ENCODE data around the gene GEN1. TPM values are rescaled to one million over a fixed set of nuclear protein-coding genes. Genes with fewer than 3 reads are reported as not detected.

GEN1 gene
- total and polyA plus RNA-seq, 3 donors from 2014 or later = 12.8 to 59.1 (median 31.9) TPM

DNA sequence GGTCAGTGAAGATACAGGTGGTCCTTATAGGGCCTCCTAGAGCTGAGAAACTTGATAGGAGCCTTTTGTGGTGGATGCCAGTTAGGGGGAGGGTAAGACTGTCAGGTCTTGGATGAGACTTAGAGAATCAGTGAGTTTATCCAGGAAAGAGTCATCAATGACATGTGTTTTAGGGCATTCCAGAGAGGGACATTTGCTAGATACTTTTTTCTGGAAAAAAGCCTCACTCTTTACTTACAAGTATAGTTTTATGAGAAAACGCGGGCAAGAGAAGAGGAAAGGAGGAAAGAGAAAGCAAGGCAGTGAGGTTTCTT, 37.8 kb downstream of the GEN1 start:
- Histone ChIP-seq H3K27ac (no peak overlapping the region), H3K9me3 (no peaks in the 10 kb centered on the region), H3K36me3 (ENCODE audit: low read depth, missing control alignments) (no peaks in the 10 kb centered on the region), H3K4me1 (no peaks in the 10 kb centered on the region), H3K27me3 (no peaks in the 10 kb centered on the region), H3K4me3 (no peak overlapping the region)
- intact Hi-C loops (cut with DNase I; ENCODE audit: low total_unique reads) = no loop called here
- TF ChIP-seq, protein P1, sequence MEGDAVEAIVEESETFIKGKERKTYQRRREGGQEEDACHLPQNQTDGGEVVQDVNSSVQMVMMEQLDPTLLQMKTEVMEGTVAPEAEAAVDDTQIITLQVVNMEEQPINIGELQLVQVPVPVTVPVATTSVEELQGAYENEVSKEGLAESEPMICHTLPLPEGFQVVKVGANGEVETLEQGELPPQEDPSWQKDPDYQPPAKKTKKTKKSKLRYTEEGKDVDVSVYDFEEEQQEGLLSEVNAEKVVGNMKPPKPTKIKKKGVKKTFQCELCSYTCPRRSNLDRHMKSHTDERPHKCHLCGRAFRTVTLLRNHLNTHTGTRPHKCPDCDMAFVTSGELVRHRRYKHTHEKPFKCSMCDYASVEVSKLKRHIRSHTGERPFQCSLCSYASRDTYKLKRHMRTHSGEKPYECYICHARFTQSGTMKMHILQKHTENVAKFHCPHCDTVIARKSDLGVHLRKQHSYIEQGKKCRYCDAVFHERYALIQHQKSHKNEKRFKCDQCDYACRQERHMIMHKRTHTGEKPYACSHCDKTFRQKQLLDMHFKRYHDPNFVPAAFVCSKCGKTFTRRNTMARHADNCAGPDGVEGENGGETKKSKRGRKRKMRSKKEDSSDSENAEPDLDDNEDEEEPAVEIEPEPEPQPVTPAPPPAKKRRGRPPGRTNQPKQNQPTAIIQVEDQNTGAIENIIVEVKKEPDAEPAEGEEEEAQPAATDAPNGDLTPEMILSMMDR (IDR thresholded peaks at IDR 0.05) = no peak
- TF ChIP-seq POLR2A (IDR thresholded peaks at IDR 0.05) = no peak
- DNase-seq = no peak
- 80 to 82% methylated on average over 2 of the region's 2 CpGs for WGBS, 2 donors

DNA sequence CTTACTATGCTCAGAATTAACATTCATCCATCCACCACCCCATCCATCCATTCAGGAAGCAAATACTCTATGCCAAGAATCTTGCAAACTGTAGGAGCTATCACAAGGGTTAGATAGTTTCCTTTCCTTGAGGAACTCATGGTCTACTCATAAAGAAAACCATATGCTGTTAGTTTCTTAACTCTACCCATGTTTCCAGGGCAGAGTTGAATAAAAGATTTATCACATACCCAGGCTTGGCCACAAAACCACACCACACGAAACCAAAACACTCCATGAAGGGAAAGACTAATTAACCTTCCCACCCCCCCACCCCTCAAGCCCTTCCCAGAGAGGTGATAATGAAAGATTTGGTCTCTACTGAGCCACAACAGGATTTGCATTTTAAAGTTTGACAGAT, 38.6 kb downstream of the GEN1 start:
- Histone ChIP-seq H3K9me3 (no peaks in the 10 kb centered on the region), H3K4me3 (no peak overlapping the region), H3K27ac (no peak overlapping the region), H3K4me1 (no peaks in the 10 kb centered on the region), H3K27me3 (no peaks in the 10 kb centered on the region), H3K36me3 (ENCODE audit: low read depth, missing control alignments) (no peaks in the 10 kb centered on the region)
- TF ChIP-seq, protein P1 (IDR thresholded peaks at IDR 0.05) = no peak
- TF ChIP-seq POLR2A (IDR thresholded peaks at IDR 0.05) = no peak
- no peak for DNase-seq
- intact Hi-C loops (cut with DNase I; ENCODE audit: low total_unique reads) = no loop called here
- WGBS, 2 donors = 60 to 100% methylated on average over 1 of the region's 1 CpG

DNA sequence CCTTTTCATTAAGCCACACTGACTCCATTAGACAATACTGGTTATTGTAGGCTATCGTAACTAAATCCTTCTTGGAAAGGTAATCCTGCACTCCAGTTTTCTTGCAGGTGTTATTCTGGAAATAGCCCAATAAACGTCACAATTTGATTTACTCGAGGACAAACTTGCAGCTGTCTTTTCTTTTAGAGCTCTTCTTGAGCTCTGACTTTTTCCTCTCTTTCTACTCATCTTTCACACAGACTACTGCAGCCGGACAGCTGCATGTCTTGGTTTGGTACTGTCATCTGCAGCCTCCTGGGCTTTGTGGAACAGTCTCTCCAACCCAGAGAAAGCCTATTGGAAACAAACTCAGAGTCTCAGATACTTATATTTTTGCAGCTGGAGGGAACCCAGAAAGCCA, 39.4 kb downstream of the GEN1 start:
- Histone ChIP-seq H3K27me3 (no peaks in the 10 kb centered on the region), H3K36me3 (ENCODE audit: low read depth, missing control alignments) (no peaks in the 10 kb centered on the region), H3K4me1 (no peaks in the 10 kb centered on the region), H3K27ac (no peak overlapping the region), H3K4me3 (no peak overlapping the region), H3K9me3 (no peaks in the 10 kb centered on the region)
- 65 to 67% methylated on average over 4 of the region's 4 CpGs for WGBS, 2 donors
- no peak for DNase-seq
- intact Hi-C loops (cut with DNase I; ENCODE audit: low total_unique reads) = no loop called here
- TF ChIP-seq, protein P1 (IDR thresholded peaks at IDR 0.05) = no peak
- no peak for TF ChIP-seq POLR2A (IDR thresholded peaks at IDR 0.05)

DNA sequence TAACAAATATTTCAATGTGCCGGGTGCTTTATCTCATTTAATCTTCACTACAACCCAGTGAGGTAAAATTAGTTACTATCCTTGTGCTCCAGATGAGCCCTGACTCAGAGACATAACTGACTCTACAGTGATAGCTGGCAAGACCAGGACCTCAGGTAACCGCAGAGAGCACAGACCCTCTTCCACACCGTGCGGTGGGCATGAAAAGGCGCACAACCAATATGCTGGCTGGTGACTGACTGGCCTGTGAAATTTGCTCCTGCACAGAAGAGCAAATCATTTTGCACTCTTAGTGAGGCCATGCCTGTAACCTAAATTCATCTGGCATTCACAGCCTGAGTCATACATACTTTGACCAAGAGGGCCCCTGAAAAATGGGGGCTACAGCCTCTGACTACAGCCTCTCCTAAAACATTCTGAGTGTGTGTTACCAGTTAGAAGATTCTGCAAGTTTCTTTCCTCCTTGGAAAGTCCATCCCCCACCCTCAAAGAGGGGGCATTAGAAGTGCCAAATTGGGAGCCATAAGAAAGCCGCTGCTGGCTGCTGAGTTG, 39.9 kb downstream of the GEN1 start:
- no peaks in the 10 kb centered on the region for H3K27me3 ChIP-seq
- no peaks in the 10 kb centered on the region for H3K9me3 ChIP-seq
- no peak for TF ChIP-seq POLR2A (IDR thresholded peaks at IDR 0.05)
- TF ChIP-seq, protein P1 (IDR thresholded peaks at IDR 0.05) = no peak
- WGBS, 2 donors = 84 to 86% methylated on average over 6 of the region's 6 CpGs
- H3K36me3 ChIP-seq (ENCODE audit: low read depth, missing control alignments) = no peaks in the 10 kb centered on the region
- no peak overlapping the region for H3K27ac ChIP-seq
- H3K4me1 ChIP-seq = no peaks in the 10 kb centered on the region
- H3K4me3 ChIP-seq = no peak overlapping the region
- DNase-seq = no peak
- intact Hi-C loops (cut with DNase I; ENCODE audit: low total_unique reads) = no loop called here

DNA sequence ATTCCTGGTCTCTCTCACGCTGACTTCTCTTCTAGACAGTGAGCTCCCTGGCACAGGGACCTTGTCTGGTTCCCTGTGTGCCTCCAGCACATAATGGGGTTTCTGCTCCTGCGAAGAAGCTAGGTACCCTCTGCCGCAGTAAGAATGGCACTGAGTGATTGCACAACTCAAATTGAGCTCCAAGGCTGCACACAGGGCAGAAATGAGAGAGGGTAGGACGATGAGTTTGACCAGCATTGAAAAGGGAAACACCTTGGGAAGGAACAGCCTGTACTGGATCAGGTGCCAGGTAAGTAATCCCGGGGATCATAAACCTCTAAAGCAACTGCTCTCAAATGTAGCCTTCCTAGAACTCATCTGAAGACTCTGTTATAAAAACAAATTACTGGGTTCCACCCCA, 41.4 kb downstream of the GEN1 start:
- H3K4me1 ChIP-seq = peaks cover 6% of the 10 kb centered on the region
- no peaks in the 10 kb centered on the region for H3K36me3 ChIP-seq (ENCODE audit: low read depth, missing control alignments)
- WGBS, 2 donors = 88 to 90% methylated on average over 5 of the region's 5 CpGs
- intact Hi-C loops (cut with DNase I; ENCODE audit: low total_unique reads) = no loop called here
- no peaks in the 10 kb centered on the region for H3K27me3 ChIP-seq
- H3K4me3 ChIP-seq = no peak overlapping the region
- no peak for DNase-seq
- no peak for TF ChIP-seq POLR2A (IDR thresholded peaks at IDR 0.05)
- TF ChIP-seq, protein P1 (IDR thresholded peaks at IDR 0.05) = no peak
- no peak overlapping the region for H3K27ac ChIP-seq
- H3K9me3 ChIP-seq = no peaks in the 10 kb centered on the region

Data from testis (tissue), 3 donors.